ENCODE data around the gene GFRA4.

GFRA4 gene

DNA sequence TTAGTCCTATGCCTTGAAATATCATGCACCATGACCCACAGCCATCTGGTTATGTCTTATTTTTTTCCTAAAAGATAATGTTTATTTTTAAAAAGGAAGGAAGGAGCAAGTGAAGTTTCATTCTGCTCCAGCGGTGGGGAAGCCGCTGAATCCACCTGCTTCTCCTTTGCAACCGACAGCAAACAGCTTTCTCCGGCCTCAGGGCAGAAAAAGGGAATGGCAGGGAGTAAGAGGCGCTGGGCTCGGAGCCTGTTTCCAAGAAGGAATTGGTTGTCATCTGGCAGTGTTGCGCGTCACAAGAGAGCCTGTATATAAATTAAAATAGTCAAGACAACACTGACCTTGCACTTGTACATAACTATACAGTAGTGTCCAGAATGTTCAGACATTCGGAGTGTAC lies 14.2 kb downstream of the GFRA4 start:
- no peak for DNase-seq (ENCODE audit: extremely low read depth, low read depth)
- TF ChIP-seq, protein P1, sequence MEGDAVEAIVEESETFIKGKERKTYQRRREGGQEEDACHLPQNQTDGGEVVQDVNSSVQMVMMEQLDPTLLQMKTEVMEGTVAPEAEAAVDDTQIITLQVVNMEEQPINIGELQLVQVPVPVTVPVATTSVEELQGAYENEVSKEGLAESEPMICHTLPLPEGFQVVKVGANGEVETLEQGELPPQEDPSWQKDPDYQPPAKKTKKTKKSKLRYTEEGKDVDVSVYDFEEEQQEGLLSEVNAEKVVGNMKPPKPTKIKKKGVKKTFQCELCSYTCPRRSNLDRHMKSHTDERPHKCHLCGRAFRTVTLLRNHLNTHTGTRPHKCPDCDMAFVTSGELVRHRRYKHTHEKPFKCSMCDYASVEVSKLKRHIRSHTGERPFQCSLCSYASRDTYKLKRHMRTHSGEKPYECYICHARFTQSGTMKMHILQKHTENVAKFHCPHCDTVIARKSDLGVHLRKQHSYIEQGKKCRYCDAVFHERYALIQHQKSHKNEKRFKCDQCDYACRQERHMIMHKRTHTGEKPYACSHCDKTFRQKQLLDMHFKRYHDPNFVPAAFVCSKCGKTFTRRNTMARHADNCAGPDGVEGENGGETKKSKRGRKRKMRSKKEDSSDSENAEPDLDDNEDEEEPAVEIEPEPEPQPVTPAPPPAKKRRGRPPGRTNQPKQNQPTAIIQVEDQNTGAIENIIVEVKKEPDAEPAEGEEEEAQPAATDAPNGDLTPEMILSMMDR (IDR thresholded peaks at IDR 0.05; ENCODE audit: low read depth, low read length) = no peak

DNA sequence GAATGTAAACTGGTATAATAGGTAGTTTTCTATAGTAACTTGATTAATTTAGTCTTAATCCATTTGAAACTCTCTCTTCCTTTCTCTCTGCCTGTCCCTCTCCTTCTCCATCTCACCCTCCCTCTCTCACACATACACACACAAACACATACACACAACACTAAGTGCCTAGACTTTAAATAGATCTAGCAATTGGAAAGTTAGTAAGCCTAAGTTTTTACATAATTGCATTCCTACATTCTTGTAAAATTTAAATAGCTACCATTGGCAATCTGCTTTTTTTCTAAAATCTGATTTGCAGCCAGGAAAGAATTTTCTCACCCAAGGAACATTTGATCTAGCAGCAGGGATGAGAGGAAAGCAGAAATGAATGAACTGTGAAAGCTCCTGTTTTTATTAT lies 15.7 kb downstream of the GFRA4 start:
- TF ChIP-seq, protein P1 (IDR thresholded peaks at IDR 0.05; ENCODE audit: low read depth, low read length) = no peak

DNA sequence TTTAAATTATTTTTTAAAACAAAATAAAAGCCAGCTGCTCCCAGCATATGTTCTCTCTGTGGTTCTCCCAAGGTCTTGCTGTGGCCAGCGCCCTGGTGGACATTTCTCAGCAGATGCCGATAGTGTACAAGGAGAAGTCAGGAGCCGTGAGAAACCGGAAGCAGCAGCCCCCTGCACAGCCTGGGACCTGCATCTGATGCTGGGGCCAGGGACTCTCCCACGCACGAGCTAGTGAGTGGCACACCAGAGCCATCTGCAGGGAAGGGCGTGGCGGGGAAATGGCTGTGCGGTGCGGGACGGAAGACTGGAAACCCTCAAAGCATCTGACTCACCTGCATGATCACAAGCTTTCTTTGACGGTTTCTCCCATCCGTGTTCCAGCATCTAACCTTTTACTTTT lies 16.5 kb downstream of the GFRA4 start:
- TF ChIP-seq, protein P1 (IDR thresholded peaks at IDR 0.05; ENCODE audit: low read depth, low read length) = no peak
- no peak for DNase-seq (ENCODE audit: extremely low read depth, low read depth)

More for the DNA sequence above, 15.7 kb downstream of the GFRA4 start:
- DNase-seq (ENCODE audit: extremely low read depth, low read depth) = no peak

DNA sequence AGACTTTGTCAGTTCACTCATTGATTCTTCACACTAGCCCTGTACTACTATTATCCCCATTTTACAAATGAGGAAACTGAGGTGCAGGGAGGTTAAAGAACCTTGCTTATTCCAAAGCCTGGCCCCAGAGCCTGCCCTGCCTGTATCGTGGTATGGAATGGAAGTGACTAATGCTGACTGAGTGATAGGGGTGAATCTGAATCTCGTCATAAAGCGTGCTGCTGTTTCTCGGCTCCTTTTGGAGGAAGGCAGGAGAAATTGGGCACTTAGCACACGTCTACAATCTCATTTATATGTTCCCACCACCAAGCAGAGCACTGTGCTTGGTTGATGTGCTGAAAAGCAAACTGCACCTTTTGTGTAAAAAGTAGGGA lies 17.1 kb downstream of the GFRA4 start:
- TF ChIP-seq, protein P1 (IDR thresholded peaks at IDR 0.05; ENCODE audit: low read depth, low read length) = no peak
- DNase-seq (ENCODE audit: extremely low read depth, low read depth) = no peak

DNA sequence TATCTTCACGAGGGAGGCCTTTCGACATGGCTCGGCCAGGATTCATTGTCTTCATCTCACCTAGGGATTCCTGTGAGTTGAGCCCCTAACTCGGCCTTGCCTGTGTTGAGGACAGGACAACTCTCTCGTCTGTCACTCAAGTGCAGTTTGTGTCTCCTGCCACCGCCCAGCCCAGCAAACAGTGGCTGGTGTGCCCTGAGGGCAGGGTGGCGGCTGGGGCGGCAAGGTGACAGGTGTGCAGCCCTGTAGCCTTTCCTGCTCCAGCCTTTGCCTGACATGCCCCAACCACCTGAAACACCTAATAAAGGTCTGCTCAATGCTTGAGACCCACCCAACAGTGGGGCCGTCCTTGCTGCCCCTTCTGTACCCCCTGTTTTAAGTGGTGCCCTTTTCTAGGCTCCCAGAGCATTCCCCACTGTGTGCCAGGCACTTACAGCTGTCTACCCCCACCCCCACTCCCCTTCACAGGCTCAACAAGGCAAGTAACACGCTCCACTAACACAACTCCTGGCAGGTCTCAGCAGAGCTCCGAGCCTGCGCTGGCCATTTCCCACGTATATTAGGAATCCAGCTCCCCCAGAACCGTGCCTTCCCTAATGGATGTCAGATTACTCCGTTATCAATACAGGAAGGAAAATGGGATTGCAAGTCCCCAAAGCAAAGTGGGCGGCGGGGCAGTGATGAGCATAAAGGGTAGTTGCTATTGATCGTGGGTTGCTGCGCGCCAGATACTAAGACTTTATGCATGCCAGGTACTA lies 17.7 kb downstream of the GFRA4 start:
- TF ChIP-seq, protein P1 (IDR thresholded peaks at IDR 0.05; ENCODE audit: low read depth, low read length) = no peak

DNA sequence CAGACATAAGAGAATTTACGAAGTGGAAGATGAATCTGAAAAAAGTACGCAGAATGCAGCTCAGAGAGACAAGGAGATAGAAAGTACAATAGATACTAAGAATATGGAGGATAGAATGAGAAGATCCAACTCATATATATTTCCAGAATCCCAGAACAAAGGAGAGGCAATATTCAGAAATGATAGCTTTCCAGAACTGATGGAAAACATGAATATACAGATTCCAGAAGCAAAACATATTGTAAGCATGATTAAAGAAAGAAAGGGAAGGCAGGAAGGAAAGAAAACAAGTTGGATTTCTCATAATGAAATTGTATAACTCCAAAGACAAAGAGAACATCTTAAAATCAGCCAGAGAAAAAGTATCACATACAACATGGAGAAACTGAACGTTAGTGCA lies 22.9 kb downstream of the GFRA4 start:
- DNase-seq (ENCODE audit: extremely low read depth, low read depth) = no peak
- TF ChIP-seq, protein P1 (IDR thresholded peaks at IDR 0.05; ENCODE audit: low read depth, low read length) = no peak

More for the DNA sequence above, 17.7 kb downstream of the GFRA4 start:
- DNase-seq (ENCODE audit: extremely low read depth, low read depth) = no peak

DNA sequence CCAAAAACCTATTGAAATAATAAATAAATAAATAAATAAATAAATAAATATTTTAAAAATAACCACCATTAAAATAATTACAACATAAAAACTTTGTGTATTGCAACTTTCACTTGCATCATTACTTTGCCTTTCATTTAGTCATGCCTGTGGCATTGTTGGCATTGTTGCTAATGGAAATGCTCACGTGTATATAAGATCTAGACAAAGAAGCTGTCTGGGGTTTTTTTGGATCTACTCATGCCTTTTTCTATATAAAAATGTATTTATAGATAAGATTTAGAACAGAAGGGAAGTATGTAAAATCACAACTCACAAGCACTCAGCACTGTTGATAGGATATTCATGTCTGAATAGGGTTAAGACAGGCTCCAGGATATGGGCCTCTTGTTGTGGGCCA lies 27.9 kb downstream of the GFRA4 start:
- TF ChIP-seq, protein P1 (IDR thresholded peaks at IDR 0.05; ENCODE audit: low read depth, low read length) = no peak
- DNase-seq (ENCODE audit: extremely low read depth, low read depth) = no peak

Measured in AG09319 (cell line).